Activated CD4-positive, alpha-beta T cell treated with anti-CD3 and anti-CD28 coated beads, Interleukin-2, amount 50 U/mL, for 48 hours (primary cell): ENCODE measurements around the gene TCF19.

ENCODE experiments used
- DNase-seq, 2 experiments: peaks; one replicate each; pipeline ENCODE4 v3.0.0-alpha.2; 2020

The TCF19 gene

GRCh38 chr6:31210741-31211532 is 52.5 kb downstream of the TCF19 start:
- no peak for DNase-seq
